WTC11 (cell line): ENCODE data around the gene OR6K2. TPM values are rescaled to one million over a fixed set of nuclear protein-coding genes. Genes with fewer than 3 reads are reported as not detected.
A peak's percentile ranks its signal among the peaks of the same experiment; 100 is the strongest.

Experiments used
- ATAC-seq: fragments of 200-7000 bp; cut with Tn5 transposase; 2 replicates; pipeline ENCODE4 v1.10.0; 2021; ENCODE audit warnings: mild to moderate bottlenecking, moderate library complexity
- CTCF ChIA-PET: fragments of 300-600 bp; sonication (Branson Sonifier 250); formaldehyde crosslinking; loops from one replicate; lab custom pipeline; 2021; ENCODE audit warnings: antibody characterized with exemption; lab: Charles Lee
- POLR2A ChIA-PET: fragments of 350-600 bp; sonication (Branson Sonifier 250); formaldehyde crosslinking; loops from one replicate; lab custom pipeline; 2021; ENCODE audit warnings: antibody characterized with exemption; lab: Charles Lee
- DNase-seq: peaks from one replicate; pipeline ENCODE4 v3.0.0; 2021; ENCODE audit warnings: low spot score
- H3K27ac Mint-ChIP-seq: 2 replicates; pipeline ENCODE4 v1.8.0; 2021; ENCODE audit warnings: mixed read lengths
- H3K27me3 Mint-ChIP-seq: 2 replicates; pipeline ENCODE4 v1.8.0; 2021; ENCODE audit warnings: low read depth, mild to moderate bottlenecking, moderate library complexity, mixed read lengths
- H3K36me3 Mint-ChIP-seq: 2 replicates; pipeline ENCODE4 v1.8.0; 2021; ENCODE audit warnings: mixed read lengths
- H3K4me1 Mint-ChIP-seq: 2 replicates; pipeline ENCODE4 v1.8.0; 2022; ENCODE audit warnings: mixed read lengths
- H3K4me3 Mint-ChIP-seq: 2 replicates; pipeline ENCODE4 v1.8.0; 2021; ENCODE audit warnings: mild to moderate bottlenecking, moderate library complexity, mixed read lengths
- H3K9me3 Mint-ChIP-seq: 2 replicates; pipeline ENCODE4 v1.8.0; 2021; ENCODE audit warnings: mixed read lengths
- CBFB ChIP-seq: sonication (generic); formaldehyde crosslinking; IDR thresholded peaks from 2 replicates; pipeline ENCODE4 v1.8.1; 2022; ENCODE audit warnings: mild to moderate bottlenecking, low read depth, missing genetic modification reagents
- CREB1 ChIP-seq: sonication (generic); formaldehyde crosslinking; IDR thresholded peaks from 2 replicates; pipeline ENCODE4 v1.8.0; 2023; ENCODE audit warnings: mild to moderate bottlenecking, missing genetic modification reagents
- ELF4 ChIP-seq: sonication (generic); formaldehyde crosslinking; IDR thresholded peaks from 2 replicates; pipeline ENCODE4 v1.8.1; 2022; ENCODE audit warnings: low read depth, mild to moderate bottlenecking, moderate library complexity, missing genetic modification reagents
- EMX1 ChIP-seq: fragments of 250-450 bp; sonication (Bioruptor Pico); IDR thresholded peaks from 2 replicates; pipeline ENCODE4 v1.8.0; 2021; ENCODE audit warnings: mild to moderate bottlenecking
- GTF2I ChIP-seq: fragments of 250-450 bp; sonication (Bioruptor Pico); conservative IDR thresholded peaks from 2 replicates; pipeline ENCODE4 v1.4.0; 2021; ENCODE audit warnings: mild to moderate bottlenecking
- HMGA2 ChIP-seq: fragments of 250-450 bp; sonication (Bioruptor Pico); IDR thresholded peaks from 2 replicates; pipeline ENCODE4 v1.4.0; 2021; ENCODE audit warnings: mild to moderate bottlenecking, moderate library complexity
- NFATC4 ChIP-seq: fragments of 250-450 bp; sonication (Bioruptor Pico); IDR thresholded peaks from 2 replicates; pipeline ENCODE4 v1.9.0; 2021; ENCODE audit warnings: mild to moderate bottlenecking
- NR3C1 ChIP-seq: sonication (generic); formaldehyde crosslinking; conservative IDR thresholded peaks from 2 replicates; pipeline ENCODE4 v1.8.1; 2023; ENCODE audit warnings: low read depth, mild to moderate bottlenecking, missing genetic modification reagents
- RELA ChIP-seq: sonication (generic); formaldehyde crosslinking; IDR thresholded peaks from 2 replicates; pipeline ENCODE4 v1.8.1; 2022; ENCODE audit warnings: missing genetic modification reagents, mild to moderate bottlenecking, borderline replicate concordance
- TCF7 ChIP-seq: sonication (generic); formaldehyde crosslinking; IDR thresholded peaks from 2 replicates; pipeline ENCODE4 v1.8.0; 2022; ENCODE audit warnings: mild to moderate bottlenecking, low read depth, missing genetic modification reagents, moderate library complexity
- ZNF138 ChIP-seq: sonication (generic); formaldehyde crosslinking; conservative IDR thresholded peaks from 2 replicates; pipeline ENCODE4 v1.8.1; 2022; ENCODE audit warnings: mild to moderate bottlenecking, moderate library complexity, missing genetic modification reagents
- ZNF396 ChIP-seq: fragments of 250-450 bp; sonication (Bioruptor Pico); IDR thresholded peaks from 2 replicates; pipeline ENCODE4 v1.8.0; 2021; ENCODE audit warnings: mild to moderate bottlenecking, moderate library complexity, borderline replicate concordance
- ZNF671 ChIP-seq: fragments of 250-450 bp; sonication (Bioruptor Pico); IDR thresholded peaks from 2 replicates; pipeline ENCODE4 v1.8.0; 2021; ENCODE audit warnings: mild to moderate bottlenecking
- total RNA-seq: library from RNA; stranded (reverse); gene quantifications from 3 replicates; pipeline ENCODE4 v1.2.3, GENCODE V29; 2021
- TF ChIP-seq, protein P1 (sequence below): sonication (generic); formaldehyde crosslinking; IDR thresholded peaks from 2 replicates; pipeline ENCODE4 v1.8.0; 2022; ENCODE audit warnings: mild to moderate bottlenecking, missing genetic modification reagents
- TF ChIP-seq, protein P2 (sequence below): sonication (generic); formaldehyde crosslinking; conservative IDR thresholded peaks from 2 replicates; pipeline ENCODE4 v1.8.1; 2022; ENCODE audit warnings: mild to moderate bottlenecking, missing genetic modification reagents
- TF ChIP-seq, protein P3 (sequence below): sonication (generic); formaldehyde crosslinking; IDR thresholded peaks from 2 replicates; pipeline ENCODE4 v1.8.0; 2022; ENCODE audit warnings: missing genetic modification reagents
- TF ChIP-seq, protein P4 (sequence below): sonication (generic); formaldehyde crosslinking; IDR thresholded peaks from 2 replicates; pipeline ENCODE4 v1.8.0; 2022; ENCODE audit warnings: mild to moderate bottlenecking, missing genetic modification reagents
- TF ChIP-seq, protein P5 (sequence below): sonication (generic); formaldehyde crosslinking; IDR thresholded peaks from 2 replicates; pipeline ENCODE4 v1.8.1; 2023; ENCODE audit warnings: mild to moderate bottlenecking, missing genetic modification reagents

OR6K2 gene
- total RNA-seq, 1 experiment from 2014 or later, result not detected

DNA sequence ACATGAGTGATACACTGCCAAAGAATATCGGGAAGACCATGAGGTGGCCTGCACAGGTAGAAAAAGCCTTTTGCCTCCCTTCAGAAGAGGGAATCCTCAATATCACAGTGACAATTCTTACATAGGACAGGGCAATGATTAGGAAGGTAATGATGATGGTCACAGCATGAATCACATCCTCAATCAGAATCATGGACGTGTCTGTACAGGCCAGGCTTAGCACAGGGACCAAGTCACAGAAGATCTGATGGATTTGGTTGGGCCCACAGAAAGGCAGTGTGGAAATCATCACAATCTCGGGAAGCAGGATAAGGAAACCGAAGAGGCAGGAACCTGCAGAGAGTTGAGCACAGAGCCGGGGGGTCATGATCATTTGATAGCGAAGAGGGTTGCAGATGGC is 16.9 kb upstream of the OR6K2 start (continued):
- TF ChIP-seq, protein P1, sequence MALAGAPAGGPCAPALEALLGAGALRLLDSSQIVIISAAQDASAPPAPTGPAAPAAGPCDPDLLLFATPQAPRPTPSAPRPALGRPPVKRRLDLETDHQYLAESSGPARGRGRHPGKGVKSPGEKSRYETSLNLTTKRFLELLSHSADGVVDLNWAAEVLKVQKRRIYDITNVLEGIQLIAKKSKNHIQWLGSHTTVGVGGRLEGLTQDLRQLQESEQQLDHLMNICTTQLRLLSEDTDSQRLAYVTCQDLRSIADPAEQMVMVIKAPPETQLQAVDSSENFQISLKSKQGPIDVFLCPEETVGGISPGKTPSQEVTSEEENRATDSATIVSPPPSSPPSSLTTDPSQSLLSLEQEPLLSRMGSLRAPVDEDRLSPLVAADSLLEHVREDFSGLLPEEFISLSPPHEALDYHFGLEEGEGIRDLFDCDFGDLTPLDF (CRISPR knock-in tag), result no peak
- no peak for TF ChIP-seq ZNF138 (CRISPR knock-in tag)
- no peak for TF ChIP-seq GTF2I (CRISPR knock-in tag)

DNA sequence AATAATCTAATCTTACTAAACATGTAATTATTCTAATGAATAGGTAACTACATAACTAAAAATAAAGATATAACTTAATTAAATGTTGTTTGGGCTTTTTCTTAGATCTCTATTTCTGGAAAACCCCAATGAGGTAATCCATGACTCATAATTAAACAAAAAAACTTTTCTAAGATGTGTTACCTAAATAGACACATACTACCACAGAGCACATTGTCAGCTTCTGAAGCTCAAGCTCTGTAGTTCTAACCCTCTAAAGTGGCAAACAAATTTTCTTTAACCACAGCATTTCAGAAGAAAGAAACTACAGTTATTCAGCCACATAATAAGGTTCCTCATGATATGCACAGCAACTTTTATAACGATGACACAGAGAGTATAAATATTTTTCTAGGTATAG is 15.9 kb upstream of the OR6K2 start:
- TF ChIP-seq ZNF396 (CRISPR knock-in tag), result no peak
- H3K36me3 Mint-ChIP-seq, result no peaks in the 10 kb centered on the region
- H3K4me3 Mint-ChIP-seq, result no peak overlapping the region
- H3K27ac Mint-ChIP-seq, result no peak overlapping the region
- ATAC-seq, result no peak
- DNase-seq, result no peak
- no peaks in the 10 kb centered on the region for H3K4me1 Mint-ChIP-seq
- ChIA-PET POLR2A (no interaction called here), CTCF (no interaction called here)
- H3K27me3 Mint-ChIP-seq, result no peaks in the 10 kb centered on the region
- H3K9me3 Mint-ChIP-seq, result no peaks in the 10 kb centered on the region

DNA sequence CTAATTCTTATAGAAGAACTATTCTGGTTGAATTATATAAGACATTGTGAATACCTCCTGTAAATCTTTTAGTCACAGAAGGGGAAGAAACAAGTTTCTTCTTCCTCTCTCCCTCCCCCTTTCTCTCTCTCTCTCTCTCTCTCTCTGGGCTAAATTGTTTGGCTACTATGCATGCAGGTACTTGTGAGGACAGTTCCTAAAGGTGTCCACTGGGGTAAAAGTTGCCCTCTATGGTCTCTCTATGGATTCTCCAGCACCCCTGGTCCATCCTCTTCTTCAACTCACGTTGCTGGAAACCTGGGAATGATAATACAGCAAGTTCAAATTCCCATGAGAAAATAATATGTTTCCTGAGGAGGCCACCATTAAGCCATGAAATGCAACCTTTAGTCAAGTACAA is 14.3 kb upstream of the OR6K2 start:
- DNase-seq (no peak), ATAC-seq (peak; percentile 60; the same call in 1 of the 2 replicates)
- CTCF ChIA-PET, result no interaction called here

DNA sequence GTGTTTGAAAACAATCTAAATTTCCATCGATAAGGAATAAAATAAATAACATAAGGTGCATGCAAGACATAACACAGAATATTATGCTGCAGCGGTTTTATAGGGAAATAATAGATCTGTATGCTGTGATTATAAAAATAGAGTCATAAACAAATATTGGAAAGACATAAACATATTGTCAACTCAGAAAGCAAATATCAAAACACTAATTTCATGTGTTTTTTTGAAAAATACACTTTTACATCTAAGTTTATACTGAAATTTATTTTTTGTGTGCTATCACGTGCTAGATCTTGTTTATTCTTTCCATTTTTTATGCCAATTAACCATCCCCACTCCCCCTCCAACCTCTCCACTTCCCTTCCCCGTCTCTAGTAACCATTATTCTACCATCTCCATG is 10.6 kb upstream of the OR6K2 start:
- Mint-ChIP-seq H3K9me3 (no peaks in the 10 kb centered on the region), H3K4me1 (no peaks in the 10 kb centered on the region)
- TF ChIP-seq EMX1 (CRISPR knock-in tag) (no peak), NR3C1 (no peak), HMGA2 (CRISPR knock-in tag) (no peak), ZNF671 (CRISPR knock-in tag) (no peak), NFATC4 (CRISPR knock-in tag) (no peak), CBFB (no peak), CREB1 (CRISPR knock-in tag) (no peak), TCF7 (CRISPR knock-in tag) (no peak), RELA (CRISPR knock-in tag) (no peak)
- TF ChIP-seq, protein P2, sequence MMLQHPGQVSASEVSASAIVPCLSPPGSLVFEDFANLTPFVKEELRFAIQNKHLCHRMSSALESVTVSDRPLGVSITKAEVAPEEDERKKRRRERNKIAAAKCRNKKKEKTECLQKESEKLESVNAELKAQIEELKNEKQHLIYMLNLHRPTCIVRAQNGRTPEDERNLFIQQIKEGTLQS (CRISPR knock-in tag), result no peak
- TF ChIP-seq, protein P1 (CRISPR knock-in tag), result no peak
- TF ChIP-seq, protein P3, sequence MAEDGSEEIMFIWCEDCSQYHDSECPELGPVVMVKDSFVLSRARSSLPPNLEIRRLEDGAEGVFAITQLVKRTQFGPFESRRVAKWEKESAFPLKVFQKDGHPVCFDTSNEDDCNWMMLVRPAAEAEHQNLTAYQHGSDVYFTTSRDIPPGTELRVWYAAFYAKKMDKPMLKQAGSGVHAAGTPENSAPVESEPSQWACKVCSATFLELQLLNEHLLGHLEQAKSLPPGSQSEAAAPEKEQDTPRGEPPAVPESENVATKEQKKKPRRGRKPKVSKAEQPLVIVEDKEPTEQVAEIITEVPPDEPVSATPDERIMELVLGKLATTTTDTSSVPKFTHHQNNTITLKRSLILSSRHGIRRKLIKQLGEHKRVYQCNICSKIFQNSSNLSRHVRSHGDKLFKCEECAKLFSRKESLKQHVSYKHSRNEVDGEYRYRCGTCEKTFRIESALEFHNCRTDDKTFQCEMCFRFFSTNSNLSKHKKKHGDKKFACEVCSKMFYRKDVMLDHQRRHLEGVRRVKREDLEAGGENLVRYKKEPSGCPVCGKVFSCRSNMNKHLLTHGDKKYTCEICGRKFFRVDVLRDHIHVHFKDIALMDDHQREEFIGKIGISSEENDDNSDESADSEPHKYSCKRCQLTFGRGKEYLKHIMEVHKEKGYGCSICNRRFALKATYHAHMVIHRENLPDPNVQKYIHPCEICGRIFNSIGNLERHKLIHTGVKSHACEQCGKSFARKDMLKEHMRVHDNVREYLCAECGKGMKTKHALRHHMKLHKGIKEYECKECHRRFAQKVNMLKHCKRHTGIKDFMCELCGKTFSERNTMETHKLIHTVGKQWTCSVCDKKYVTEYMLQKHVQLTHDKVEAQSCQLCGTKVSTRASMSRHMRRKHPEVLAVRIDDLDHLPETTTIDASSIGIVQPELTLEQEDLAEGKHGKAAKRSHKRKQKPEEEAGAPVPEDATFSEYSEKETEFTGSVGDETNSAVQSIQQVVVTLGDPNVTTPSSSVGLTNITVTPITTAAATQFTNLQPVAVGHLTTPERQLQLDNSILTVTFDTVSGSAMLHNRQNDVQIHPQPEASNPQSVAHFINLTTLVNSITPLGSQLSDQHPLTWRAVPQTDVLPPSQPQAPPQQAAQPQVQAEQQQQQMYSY (CRISPR knock-in tag), result no peak
- TF ChIP-seq, all 79 proteins: peak for 0
- ChIA-PET POLR2A (no interaction called here), CTCF (no interaction called here)
- Mint-ChIP-seq H3K4me3 (no peak overlapping the region), H3K27ac (no peak overlapping the region), H3K36me3 (no peaks in the 10 kb centered on the region), H3K27me3 (no peaks in the 10 kb centered on the region)
- DNase-seq, result no peak
- no peak for ATAC-seq

More for the DNA sequence above, 14.3 kb upstream of the OR6K2 start:
- Mint-ChIP-seq H3K27me3 (no peaks in the 10 kb centered on the region), H3K9me3 (no peaks in the 10 kb centered on the region), H3K27ac (no peak overlapping the region), H3K4me1 (no peaks in the 10 kb centered on the region), H3K36me3 (no peaks in the 10 kb centered on the region), H3K4me3 (no peak overlapping the region)
- no peak for TF ChIP-seq ELF4 (CRISPR knock-in tag)
- TF ChIP-seq, protein P4, sequence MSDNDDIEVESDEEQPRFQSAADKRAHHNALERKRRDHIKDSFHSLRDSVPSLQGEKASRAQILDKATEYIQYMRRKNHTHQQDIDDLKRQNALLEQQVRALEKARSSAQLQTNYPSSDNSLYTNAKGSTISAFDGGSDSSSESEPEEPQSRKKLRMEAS (CRISPR knock-in tag), result no peak
- TF ChIP-seq, protein P5, sequence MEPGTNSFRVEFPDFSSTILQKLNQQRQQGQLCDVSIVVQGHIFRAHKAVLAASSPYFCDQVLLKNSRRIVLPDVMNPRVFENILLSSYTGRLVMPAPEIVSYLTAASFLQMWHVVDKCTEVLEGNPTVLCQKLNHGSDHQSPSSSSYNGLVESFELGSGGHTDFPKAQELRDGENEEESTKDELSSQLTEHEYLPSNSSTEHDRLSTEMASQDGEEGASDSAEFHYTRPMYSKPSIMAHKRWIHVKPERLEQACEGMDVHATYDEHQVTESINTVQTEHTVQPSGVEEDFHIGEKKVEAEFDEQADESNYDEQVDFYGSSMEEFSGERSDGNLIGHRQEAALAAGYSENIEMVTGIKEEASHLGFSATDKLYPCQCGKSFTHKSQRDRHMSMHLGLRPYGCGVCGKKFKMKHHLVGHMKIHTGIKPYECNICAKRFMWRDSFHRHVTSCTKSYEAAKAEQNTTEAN (CRISPR knock-in tag), result no peak
- POLR2A ChIA-PET, result no interaction called here
